ENCODE measurements around the gene CSH2.
"Not testable (repeated sequence)": the region's sequence is repeated elsewhere in the genome, so short reads cannot be mapped to it uniquely, and the experiment has no call there.

CSH2 gene

DNA sequence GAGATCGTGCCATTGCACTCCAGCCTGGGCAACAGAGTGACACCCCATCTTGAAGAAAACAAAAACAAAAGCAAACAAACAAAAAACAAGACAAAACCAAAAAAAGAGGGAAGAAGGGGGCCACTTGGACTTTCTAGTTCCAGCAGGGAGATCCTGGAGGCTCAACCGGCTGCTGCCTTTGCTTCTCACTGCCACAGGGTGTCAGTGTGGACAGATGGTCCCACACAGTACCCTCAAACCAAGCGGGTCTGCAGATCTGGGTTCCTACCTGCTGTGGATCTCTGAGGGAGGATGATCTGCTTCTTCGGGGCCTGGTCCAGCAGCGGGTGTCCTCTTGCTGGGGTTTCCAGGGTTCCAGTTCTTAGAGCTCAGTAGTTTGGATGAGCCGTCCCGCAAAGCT, 6.9 kb downstream of the CSH2 start:
- not testable (repeated sequence) for H3K4me3 ChIP-seq, H3K27ac ChIP-seq

DNA sequence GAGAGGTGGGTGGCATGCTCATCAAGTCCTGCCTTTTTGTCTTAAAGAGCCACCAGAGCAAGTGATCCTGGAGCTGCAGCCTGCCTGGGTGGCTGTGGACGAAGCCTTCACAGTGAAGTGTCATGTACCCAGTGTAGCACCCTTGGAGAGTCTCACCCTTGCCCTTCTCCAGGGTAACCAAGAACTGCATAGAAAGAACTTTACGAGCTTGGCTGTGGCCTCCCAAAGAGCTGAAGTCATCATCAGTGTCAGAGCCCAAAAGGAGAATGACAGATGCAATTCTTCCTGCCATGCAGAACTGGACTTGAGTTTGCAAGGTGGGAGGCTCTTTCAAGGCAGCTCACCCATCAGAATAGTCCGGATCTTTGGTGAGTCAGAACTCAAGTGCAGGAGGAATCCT, 14.2 kb downstream of the CSH2 start:
- Histone ChIP-seq H3K4me3 (no peak overlapping the region), H3K27ac (no peak overlapping the region)

DNA sequence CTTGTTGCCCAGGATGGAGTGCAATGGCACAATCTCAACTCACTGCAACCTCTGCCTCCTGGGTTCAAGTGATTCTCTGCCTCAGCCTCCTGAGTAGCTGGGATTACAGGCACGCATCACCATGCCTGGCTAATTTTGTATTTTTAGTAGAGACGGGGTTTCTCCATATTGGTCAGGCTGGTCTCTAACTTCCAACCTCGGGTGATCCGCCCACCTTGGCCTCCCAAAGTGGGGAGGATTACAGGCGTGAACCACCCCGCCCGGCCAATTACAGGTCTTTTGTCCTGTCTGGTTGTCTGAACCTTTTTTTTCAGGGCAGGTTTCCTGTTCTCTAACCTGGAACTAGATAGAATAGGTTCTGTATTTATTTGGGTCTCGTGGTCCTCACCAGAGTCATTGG, 17.1 kb downstream of the CSH2 start:
- H3K27ac ChIP-seq, H3K4me3 ChIP-seq: not testable (repeated sequence)

DNA sequence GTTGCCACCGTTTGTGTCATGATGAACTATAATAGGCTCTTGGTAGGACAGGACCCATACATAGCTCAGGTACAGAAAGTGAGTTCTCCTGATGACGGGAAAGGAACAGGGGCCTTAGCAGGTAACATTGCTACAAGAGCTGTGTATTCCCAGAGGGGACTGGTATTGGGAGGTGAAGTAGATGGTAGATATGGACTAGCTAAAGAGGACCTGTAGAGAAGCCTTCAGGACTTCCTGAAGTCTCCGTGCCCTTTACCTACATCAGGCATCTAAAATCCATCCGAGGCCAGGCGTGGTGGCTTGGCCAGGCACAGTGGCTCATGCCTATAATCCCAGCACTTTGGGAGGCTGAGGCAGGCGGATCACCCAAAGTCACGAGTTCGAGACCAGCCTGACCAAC, 18.3 kb downstream of the CSH2 start:
- Histone ChIP-seq H3K4me3 (no peak overlapping the region), H3K27ac (no peak overlapping the region)

DNA sequence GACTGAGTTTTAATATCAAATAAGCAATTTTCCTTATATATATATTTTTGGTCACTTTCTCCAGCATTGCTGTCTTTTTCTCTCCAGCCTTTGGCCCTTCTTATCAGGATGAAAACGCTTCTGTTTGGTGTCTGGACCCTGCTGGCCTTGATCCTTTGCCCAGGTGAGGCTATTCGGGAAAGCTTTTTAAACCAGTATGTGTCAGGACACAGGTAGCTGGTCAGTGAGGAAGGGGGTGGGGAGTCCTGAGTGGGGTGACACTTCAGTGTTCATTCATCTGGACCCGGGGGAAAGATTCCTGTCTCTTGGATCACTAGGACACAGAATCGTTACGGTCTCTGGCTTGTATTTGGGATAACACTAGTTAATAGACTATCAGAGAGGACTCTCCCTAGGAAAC, 18.8 kb downstream of the CSH2 start:
- H3K4me3 ChIP-seq: no peak overlapping the region
- H3K27ac ChIP-seq: no peak overlapping the region

DNA sequence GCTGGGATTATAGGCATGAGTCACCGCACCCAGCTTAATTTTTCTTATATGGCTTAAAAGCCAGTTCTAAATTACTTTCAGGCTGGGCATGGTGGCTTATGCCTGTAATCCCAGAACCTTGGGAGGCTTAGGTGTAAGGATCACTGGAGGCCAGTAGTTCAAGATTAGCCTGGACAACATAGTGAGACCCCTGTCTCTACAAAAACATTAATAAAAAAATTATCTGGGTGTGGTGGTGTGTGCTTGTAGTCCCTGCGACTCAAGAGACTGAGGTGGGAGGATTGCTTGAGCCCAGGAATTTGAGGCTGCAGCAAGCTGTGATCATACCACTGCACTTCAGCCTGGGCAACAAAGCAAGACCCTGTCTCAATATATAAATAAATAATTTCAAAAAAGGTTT, 20.2 kb downstream of the CSH2 start:
- Histone ChIP-seq H3K27ac (no peak overlapping the region), H3K4me3 (no peak overlapping the region)

DNA sequence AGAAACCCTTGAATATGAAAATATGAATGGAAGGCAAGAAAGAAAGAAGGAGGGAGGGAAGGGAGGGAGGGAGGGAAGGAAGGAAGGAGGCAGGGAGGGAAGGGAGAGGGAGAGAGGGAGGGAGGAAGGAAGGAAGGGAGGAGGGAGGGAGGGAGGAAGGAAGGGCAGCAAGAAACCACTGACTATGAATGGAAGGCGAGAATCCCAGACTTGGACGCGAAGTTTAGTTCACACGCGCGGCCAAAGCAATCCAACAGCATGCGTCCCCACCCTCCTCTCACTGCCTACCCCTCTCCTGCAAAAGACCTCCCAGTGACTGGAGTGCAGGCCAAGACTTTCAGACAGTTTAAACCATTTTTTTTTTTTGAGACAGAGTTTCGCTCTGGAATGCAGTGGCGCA, 23.1 kb downstream of the CSH2 start:
- H3K27ac ChIP-seq: no peak overlapping the region
- H3K4me3 ChIP-seq: no peak overlapping the region

DNA sequence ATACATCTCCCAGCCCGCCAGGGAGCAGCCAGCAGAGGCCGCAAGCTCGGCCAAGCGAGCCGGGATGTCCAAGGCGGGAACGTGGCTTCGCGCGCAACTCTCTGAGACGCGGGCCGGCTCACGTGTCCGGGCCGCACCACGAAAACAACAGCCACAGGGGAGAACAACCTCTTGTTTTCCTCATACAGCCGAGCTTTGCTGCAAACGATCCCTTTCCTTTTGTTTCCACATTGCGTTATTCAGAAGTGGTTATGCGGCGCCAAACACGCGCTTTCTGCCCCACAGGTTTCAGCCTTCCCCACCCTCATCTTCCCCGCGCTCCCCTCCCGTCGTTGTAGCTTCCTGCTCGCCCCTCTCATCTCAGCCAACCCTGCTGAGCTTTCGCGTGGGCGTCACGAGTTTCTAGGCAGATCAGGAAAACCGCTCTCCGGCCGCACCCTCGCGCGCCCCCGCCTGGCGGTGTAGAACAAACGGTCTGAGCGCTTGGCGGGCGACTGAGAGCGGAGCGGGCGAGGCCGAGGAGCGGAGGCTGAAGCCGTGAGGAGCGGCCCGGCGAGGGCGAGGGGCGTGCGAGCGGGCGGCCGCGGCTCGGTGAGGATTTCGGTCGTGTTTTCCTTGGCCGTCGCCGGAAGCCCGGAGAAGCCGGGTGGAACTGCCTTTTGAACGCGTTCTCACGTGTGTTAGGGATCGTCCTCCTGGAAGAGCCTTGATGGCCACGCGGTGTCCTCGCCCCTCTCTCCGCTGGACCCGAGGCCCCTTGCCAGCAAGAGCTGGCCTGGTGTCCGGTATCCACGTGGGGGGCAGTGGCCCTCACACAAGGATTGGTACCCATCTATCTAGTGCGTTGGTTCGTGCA, 24.4 kb downstream of the CSH2 start:
- peak overlapping the region in 6 of 7 experiments; percentile 4 to 24 (median 18) for H3K4me3 ChIP-seq
- peak overlapping the region in 18 of 21 experiments; percentile 39 to 84 (median 72) for H3K27ac ChIP-seq

DNA sequence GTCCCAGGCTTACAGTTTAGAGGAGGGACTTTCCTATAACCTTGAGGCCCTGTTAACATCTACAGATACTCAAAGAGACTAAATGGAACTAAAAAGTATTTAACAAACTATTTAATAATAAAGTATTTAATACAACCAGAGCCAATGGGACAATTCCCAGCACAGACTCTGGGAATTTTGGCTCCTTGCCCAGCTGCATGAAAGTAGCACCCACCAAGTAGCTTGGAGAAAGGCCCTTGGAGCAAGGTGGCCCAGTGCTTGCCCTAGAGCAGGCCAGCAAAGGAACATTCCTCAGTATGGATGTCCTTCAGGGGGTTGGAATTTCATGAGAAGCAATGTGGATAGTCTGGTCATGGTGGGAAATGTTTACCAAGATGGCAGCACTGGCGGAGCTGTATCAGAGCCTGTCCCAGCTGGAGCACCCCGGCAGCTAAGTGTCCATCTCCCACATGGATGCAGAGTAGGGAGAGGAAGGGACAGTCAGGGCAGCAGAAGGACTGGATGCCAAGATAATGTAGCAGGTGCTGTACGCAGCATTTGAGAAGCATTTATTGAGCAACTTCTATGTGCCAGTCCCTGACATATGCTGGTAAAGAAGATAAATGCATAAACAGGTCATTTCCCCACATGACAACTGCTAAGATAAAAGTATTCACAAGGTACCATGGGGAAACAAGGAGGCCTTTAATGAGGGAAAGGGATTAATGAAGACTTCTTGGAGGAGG, 25.8 kb downstream of the CSH2 start:
- H3K27ac ChIP-seq: no peak overlapping the region
- no peak overlapping the region for H3K4me3 ChIP-seq

DNA sequence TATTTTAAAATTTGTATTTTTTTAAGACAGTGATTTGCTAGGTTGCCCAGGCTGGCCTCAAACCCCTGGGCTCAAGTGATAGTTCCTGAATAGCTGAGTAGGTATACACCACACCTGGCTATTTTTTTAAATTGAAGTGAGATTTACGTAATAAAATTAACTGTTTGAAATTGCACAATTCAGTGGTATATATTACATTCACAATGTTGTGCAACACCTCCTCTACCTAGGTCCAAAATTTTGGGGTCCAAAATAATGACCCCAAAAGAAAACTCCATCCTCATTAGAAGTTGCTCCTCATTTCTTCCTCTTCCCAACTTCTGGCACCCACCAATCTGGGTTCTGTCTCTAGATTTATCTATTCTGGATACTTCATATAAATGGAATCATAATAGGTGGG, 28.0 kb downstream of the CSH2 start:
- H3K4me3 ChIP-seq: no peak overlapping the region

DNA sequence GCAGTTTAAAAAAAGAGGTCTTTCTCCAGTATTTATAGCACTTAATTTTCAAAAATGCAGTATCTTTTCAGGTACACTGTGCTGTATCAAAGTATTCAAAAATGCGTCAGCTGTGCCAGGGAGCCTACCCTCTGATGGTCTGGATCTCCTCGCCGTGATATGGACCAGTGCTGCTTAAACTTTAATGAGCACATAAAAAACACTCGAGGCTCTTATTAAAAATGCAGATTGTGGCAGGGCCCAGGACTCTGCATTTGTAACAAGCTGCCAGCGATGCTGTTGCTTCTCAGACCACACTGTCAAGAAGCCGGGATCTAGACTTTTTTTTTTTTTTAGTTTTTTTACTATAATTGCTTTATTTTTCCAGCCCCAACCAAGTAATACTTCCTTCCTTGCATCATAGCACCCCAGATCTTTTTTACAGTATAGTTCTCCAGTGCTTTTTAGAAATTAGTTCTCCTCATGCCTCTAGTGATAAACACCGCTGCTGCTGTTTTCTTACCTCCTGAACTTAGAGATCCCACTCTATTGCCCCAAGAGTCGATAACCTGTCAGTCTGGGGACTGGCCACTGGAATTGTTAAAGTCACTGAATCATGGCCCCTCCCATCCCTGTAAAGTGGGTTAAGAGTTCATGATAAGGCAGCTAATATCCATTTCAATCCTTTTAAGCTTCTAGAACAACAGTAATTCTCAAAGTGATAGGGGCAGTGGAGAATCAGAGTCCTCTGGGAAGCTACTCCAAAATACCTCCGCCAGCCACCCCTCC, 29.4 kb downstream of the CSH2 start:
- peak overlapping the region in 18 of 21 experiments; percentile 78 to 98 (median 92) for H3K27ac ChIP-seq
- H3K4me3 ChIP-seq: peak overlapping the region in 3 of 7 experiments; percentile 79 to 91 (median 87)

More for the DNA sequence above, 28.0 kb downstream of the CSH2 start:
- H3K27ac ChIP-seq: no peak overlapping the region

DNA sequence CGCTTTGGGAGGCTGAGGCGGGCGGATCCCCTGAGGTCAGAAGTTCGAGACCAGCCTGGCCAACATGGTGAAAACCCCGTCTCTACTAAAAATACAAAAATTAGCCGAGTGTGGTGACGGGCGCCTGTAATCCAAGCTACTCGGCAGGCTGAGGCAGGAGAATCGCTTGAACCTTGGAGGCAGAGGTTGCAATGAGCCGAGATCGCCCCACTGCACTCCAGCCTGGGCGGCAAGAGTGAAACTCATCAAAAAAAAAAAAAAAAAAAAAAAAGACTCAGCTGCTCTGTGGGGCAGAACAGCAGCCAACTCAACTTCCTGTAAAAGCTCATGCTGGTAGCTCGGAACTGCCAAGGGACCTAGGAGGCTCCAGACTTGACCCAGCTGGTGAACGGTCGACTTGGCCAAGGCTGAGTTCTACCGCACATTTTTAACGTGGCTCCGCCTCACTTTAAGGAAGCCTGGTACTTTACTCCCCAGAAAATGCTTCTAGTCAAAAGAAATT, 30.0 kb downstream of the CSH2 start:
- Histone ChIP-seq H3K4me3 (peak overlapping the region; percentile 79 to 91 (median 86)), H3K27ac (peak overlapping the region in 19 of 21 experiments; percentile 73 to 98 (median 91))

DNA sequence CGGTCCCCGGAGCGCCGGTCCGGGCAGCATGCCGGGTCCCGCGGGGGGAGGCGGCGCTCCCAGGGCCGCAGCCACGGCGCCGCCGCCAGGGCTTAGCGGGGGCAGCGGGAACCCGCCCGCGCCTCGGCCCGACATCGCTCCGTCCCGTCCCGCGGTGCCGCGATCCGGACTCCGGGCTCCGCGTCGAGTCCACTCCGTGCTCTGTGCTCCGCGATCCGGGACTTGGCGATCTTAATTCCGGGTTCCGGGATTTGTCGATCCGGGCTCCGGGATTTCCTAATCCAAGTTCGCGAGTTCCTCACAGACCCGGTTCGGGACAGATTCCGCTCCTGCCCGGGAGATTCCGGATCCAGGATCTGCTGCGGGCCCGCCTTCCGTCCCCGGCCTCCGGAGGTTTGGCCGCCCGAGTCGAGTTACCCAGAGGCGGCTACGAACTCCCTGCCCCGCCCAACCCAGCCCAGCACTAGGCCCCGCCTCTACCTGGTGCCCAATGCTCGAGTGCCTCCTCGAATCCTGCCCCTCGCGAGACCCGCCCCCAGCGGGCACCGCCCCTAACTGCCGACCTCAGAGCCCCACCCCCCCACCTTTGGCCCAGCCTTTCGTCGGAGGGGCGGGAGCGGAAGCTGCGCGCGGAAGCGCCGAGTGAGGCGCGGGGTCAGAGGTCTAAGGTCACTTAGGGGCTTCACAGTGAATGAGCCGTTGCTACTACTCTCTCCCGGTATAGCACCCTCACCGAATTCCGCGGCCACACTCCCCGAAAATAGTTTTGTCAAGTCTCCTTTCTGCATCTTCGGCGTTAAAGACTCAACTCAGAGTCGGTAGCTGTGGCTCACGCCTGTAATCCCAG, 30.7 kb downstream of the CSH2 start, which contains the start of gene SMARCD2:
Gene SMARCD2, minus strand, starts transcription at position 146 of the 847 bp plus-strand sequence. Its CDS starts 11 bp downstream, at position 135.
- Histone ChIP-seq H3K27ac (peak within 1 kb of the TSS; percentile 86 to 98 (median 92)), H3K4me3 (peak within 1 kb of the TSS; percentile 79 to 91 (median 86))

DNA sequence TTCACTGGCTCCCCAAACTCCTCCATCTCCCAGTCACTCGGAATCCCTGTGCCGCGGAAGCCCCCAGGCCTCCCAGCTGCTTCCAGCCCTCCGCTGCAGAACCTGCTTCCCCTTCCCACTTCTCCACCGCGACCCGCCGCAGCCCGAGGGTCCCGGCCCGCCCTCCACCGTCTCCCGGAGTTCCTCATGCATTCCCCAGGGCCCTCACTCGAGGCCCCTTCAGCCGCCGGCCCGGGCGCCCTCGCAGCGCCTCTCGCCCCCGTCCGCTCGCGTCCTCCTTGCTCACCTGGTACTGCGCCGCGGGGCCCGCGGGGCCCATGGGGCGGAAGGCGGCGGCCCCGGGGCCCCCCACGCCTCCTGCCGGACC, 31.3 kb downstream of the CSH2 start:
- H3K4me3 ChIP-seq: peak overlapping the region; percentile 79 to 91 (median 86)
- peak overlapping the region; percentile 86 to 98 (median 92) for H3K27ac ChIP-seq

DNA sequence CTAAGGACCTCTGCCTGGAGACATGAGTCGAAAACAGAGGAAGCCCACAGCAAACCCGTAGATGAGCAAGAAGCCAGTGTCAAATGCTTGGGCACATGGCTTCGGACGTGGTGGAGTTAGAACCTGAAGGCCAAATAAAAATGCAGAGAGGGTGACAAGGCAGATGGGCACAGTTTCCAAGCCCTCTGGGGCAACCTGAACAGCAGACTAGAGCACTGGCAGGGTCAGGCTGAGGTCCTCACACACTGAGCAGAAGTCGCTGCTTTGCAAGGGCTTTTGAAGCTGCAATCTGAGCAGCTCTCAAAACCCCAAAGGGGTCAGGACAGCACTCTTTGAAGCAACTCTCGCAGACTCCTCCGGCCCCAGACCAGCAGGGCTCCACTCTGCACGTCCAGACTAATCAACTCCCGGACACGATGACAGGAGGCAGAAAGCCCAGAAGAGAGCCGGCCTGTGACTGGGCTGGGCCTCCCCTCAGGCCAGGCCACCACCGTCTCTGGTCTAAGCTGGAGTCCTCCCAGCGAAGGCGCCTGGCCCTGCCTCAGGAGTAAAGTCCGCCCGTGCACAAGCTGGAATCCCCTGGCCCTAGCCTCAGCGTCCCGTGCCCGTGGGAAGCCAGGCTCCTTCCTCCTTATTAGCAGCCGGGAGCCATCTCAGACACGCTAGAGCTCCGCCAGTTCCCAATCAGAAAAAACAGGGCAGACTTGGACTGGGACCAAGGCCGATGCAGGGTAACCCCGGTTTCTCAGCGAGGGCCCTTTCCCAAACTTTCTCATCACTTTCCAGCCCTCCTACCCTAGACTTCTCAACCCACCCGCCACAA, 31.9 kb downstream of the CSH2 start:
- Histone ChIP-seq H3K27ac (peak overlapping the region; percentile 86 to 98 (median 92)), H3K4me3 (peak overlapping the region; percentile 79 to 91 (median 86))

DNA sequence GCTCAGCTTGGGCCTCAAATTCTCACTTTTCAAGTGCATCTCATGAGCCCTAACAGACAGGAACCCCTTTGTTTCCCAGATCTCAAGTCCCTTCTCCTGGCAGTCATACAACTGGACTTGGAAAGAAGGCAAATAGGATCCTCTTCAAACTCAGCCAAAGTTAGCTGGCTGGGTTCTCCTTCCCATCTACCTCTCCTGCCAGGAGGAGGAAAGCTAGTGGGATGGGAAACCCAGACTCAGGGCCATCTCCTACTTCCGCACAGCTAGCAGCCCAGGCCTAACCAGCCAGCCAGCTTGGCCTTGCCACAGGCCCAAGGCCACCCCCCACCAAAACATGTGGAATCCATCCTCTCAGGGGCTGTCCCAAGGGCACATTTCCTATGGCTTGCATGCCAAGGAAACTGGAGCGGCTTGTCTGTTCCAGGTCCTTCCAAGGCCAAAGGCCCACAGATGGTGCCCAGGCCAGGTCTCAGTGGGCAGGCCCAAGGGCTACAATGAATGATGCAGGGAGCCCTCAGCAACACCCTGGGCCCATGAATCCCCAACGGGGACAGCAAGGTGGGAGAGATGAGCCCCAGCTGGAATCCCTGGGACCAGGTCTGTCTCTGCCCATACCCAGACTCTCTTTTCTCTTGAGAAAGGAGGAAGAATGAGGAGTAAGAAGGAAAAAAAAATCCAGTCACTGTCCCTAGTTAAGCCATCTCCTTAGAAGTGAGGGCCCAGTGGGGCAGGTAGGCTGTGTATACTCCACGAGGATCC, 32.7 kb downstream of the CSH2 start:
- peak overlapping the region in 20 of 21 experiments; percentile 88 to 98 (median 92) for H3K27ac ChIP-seq
- H3K4me3 ChIP-seq: peak overlapping the region; percentile 79 to 91 (median 86)

DNA sequence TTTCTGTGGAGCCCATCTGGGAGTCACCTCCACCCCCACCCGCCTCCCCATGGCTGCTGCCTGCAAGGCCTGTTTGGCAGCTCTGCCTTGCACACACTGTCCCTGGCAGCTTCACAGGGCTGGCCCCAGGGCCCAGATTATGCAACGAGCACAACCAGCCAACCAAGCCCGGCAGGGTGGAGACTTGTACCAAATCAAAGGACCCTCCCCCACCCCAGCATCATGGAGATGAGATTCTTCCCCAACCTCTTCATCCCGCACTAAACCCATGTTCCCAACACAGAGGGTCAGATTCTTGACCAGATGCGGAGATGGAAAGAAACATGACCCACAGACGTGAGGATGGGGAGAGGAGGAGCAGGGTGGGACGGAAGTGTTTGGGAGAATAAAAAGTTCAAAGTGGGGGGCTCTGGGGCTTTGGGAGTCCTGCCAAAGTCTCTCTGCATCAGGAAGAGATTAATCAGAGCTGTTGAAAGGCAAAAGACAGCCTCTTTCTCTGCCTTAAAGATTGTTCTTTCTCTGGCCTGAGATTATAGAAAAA, 34.8 kb downstream of the CSH2 start:
- Histone ChIP-seq H3K27ac (peak overlapping the region in 20 of 21 experiments; percentile 34 to 98 (median 88)), H3K4me3 (peak overlapping the region in 2 of 7 experiments; percentile 9 to 15)

Measured in skin epidermis (tissue), 12 donors.